Stimulated activated CD4-positive, alpha-beta T cell treated with anti-CD3 and anti-CD28 coated beads, Interleukin-2, amount 100 ng/mL, for 4 hours (primary cell): ENCODE measurements around the gene ALG13.
"Not testable (repeated sequence)": the region's sequence is repeated elsewhere in the genome, so short reads cannot be mapped to it uniquely, and the experiment has no call there.

Experiments used
- DNase-seq: peaks from one replicate; pipeline ENCODE4 v3.0.0-alpha.2; 2020; ENCODE audit warnings: low read depth

Gene ALG13

GRCh38 chrX:111680988-111681779 lies at the start of gene ALG13:
Gene ALG13 (plus strand): TSS chrX:111681170. CDS start chrX:111681219, 49 bp downstream.
- DNase-seq: peak; percentile 83

DNA sequence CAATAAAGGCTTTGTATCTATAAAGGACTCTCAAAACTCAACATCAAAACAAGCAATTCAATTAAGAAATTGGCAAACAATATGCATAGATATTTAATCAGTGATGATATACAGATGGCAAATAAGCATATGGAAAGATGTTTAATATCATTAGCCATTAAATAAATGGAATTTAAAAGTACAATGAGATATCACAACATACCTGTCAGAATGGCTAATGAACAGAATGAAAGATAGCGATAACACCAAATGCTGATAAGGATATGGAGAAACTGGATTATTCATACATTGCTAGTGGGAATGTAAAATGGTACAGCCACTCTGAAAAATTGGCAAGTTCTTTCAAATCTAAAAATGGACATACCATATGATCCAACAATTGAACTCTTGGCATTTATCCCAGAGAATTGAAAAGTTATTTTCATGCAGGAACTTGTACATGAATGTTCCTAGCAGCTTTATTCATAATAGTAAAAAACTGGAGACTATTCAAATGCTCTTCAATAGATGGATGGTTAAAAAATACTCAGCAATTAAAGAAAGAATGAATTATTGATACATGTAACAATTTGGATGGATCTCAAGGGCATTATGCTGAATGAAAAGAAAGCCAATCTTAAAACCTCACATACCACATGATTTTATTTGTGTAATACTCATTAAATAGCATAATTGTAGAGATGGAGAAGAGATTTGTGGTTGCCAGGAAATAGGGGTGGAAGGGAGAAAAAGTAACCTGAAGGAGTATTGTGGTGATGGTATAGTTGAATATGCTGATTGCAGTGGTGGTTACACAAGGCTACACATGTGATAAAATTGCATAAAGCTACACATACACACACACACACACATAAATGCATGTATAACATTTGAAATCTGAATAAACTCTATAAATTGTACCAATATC lies 45.9 kb upstream of the ALG13 start:
- DNase-seq: no peak

DNA sequence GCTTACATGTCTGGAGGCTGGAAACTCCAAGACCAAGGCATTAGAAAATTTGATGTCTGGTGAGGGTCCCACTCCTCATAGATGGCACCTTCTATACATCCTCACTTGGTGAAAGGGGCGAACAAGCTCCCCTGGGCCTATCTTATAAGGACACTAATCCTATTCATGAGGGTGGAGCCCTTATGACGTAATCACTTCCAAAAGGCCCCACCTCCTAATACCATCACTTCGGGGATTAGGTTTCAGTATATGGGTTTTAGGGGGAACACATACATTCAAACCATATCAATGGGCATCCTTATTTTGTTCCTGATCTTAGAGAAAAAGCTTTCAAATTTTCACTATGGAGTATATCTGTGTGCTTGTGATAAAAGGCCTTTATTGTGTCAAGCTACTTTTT lies 39.0 kb upstream of the ALG13 start:
- DNase-seq: no peak

- DNase-seq: not testable (repeated sequence)
These were observed 35.8 kb upstream of the ALG13 start for GRCh38 chrX:111645165-111645564.

GRCh38 chrX:111645607-111646006 lies 35.4 kb upstream of the ALG13 start:
- no peak for DNase-seq

GRCh38 chrX:111646515-111646914 lies 34.5 kb upstream of the ALG13 start:
- no peak for DNase-seq

DNA sequence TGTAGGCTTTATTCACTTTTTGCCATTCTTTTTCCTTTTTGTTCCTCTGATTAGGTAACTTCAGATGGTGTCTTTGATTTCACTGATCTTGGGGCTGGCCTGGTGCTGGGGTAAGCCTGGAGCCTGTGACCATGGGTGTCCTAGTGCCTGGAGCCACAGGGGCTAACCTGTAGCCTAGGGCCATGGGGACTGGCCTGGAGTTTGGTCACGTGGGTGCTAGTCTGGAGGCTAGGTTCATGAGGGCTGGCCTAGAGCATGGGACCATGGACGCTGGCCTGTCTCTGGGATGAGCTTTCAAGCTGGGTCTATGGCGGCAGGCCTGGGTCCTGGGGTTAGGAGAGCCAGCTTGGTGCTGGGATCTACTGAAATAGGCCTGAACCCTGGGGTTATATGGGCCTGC lies 32.2 kb upstream of the ALG13 start:
- no peak for DNase-seq

GRCh38 chrX:111649638-111650037 lies 31.3 kb upstream of the ALG13 start:
- no peak for DNase-seq

GRCh38 chrX:111650845-111651244 lies 30.1 kb upstream of the ALG13 start:
- no peak for DNase-seq

- DNase-seq: no peak
These were observed 28.3 kb upstream of the ALG13 start for GRCh38 chrX:111652719-111653118.

- no peak for DNase-seq
These were observed 19.7 kb upstream of the ALG13 start for GRCh38 chrX:111661241-111661640.

- DNase-seq: no peak
These were observed 18.7 kb upstream of the ALG13 start for GRCh38 chrX:111662292-111662691.

- no peak for DNase-seq
These were observed 9.3 kb upstream of the ALG13 start for GRCh38 chrX:111671668-111672067.

DNA sequence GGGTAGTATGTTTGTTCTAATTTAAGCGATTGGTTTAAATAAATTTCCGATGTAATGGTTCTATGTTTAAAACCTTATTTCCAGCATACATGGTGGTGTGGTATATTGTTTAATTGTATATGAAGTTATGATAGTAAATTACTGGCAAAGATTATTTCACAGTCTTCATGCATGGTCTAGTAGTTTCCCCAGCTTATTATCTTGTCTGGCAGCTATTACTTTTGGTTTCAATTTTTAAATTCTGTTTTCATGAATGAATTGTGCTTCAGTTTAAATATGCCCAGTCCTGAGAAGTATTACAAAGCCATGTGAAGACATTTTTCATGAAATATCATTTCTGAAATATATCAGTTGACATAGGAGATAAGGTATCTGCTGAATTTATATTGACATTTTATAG lies 6.3 kb downstream of the ALG13 start:
- DNase-seq: no peak

DNA sequence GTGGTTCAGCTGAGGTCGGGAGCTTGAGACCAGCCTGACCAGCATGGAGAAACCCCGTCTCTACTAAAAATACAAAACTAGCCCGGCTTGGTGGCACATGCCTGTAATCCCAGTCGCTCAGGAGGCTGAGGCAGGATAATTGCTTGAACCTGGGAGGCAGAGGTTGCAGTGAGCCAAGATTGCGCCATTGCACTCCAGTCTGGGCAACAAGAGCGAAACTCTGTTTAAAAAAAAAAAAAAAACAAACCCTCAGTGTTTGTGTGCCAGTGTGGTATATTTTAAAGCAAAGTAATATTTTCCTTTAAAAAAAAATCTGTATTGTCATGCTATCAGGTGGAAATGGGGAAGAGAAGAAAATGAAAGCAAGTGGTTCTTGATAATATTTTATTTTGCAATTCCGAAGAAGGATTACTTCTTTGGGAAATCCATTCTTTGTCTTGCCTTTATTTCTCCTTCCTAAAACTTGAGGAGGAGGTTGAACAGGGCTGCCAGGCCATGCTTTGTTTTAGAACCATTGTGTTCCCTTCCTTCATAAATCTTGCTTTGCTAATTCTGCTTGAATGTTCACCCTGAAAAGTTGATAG lies 14.4 kb downstream of the ALG13 start:
- DNase-seq: no peak

DNA sequence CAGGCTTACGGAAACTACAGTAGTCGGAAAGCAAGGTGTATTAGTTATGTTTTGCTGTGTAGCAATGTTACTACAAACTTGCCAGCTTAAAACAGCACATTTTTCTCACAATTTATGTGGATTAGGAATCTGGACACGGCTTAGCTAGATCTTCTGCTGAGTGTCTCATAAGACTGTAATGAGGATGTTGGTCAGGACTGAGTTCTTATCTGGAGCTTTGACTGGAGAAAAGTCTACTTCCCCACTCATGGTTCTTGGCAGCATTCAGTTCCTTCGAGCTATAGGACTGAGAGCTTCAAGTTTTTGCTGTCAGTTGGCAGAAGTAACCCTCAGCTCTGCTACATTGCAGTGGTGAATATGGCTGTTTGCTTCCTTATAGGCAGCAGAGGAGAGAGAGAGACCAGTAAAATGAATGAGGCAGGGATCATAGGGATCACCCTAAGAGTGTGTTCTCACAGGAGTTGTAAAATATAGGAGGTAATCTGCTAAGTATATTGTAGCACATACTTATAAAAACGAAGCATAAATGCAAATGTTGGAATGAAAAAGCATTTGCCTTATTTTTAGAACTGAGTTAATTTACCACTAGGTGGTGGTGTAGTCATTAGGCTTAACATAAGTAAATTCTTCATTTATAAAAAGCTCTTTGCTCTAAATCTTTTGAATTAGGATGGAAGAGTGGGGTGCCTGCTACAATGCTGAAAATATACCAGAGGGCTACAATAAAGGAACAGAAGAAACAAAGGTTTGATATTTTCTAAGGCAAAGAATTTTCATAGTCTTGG lies 38.6 kb downstream of the ALG13 start:
- DNase-seq: no peak

DNA sequence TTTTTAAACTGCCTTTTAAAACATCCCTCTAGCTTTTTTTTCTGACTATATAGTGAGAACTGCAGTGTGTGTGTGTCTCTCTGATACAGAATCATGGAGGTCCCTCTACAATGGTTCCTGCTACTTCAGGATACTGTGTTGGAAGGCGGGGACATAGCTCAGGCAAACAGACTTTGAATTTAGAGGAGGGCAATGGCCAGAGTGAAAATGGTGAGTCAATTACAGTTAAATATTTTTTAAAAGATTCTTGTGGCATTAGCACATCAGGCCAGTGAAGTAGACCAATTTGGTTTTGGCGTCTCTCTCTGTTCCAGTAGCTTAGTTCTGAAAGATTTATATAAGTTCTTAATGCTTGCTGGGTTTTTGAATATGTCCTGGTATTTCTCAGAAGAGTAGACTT lies 47.1 kb downstream of the ALG13 start:
- DNase-seq: no peak

GRCh38 chrX:111731351-111731750 lies 50.4 kb downstream of the ALG13 start:
- no peak for DNase-seq

DNA sequence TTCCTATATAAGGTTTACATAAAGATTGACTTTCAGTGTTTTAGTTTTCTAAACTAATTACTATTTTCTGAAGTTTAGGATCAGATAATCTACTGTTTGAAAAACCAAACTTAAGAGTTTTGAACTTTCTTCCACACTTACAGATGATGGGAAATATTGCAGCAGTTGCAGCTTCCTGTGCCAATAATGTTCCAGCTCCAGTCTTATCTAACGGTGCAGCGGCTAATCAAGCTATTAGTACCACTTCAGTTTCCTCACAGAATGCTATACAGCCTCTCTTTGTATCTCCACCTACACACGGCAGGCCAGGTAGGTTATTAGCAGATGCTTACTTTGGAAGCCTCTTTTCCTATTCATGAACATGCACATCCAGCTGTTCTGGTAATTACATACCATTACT lies 55.6 kb downstream of the ALG13 start:
- DNase-seq: no peak

DNA sequence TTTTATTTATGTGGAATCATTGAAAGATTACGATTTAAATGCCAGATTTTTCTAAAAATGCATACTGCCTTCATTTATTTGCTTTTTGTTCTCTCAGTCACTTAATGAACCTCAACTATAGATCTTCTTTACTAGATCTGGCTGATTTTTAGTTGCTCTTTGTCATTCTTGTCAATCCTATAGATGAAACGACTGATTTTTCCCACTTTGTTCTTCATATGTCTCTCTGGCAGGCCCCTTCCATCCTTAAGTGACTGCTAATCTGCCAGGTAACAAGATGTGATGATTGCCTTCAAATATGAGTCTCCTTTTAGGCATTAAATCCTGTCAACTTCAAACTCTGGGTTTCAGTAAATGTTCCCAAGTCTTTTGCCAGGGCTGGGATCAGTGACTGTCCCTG lies 61.0 kb downstream of the ALG13 start:
- DNase-seq: no peak

DNA sequence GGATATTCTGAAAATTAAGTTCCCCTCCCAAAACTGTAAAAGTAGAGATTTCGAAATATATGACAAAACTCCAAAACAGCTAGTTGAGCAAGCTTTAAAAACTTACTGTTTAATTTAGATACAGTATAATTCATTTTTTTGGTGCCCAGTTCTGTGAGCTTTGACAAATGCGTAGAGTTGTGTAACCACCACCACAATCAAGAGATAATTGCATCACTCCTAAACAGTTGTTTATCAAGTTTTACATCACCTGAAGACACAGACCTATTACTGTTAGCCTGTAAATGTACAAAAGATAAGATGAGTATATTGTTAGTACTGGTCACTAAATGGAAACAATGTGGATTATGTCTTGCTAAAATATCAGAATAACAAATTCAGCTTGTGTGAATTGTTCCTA lies 62.3 kb downstream of the ALG13 start:
- DNase-seq: no peak

DNA sequence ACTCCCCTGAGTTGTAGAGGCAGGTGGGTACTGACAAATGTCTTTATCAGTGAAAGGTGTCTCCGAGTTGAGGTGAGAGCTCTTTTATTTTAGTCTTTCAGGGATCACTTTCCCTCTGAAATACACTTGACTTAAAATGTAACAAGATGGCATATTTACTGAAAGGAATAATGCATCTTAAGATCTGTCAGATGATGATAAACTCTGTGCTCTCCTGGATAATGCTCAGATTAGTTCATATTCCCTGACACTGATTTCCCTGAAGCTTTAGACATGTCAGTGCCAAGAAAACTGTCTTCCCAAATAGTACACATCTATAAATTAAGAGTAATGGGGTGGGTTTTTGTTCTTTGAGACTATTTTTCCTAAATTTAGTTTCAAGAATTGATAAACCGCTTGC lies 75.5 kb downstream of the ALG13 start:
- DNase-seq: no peak
